GM12801 (cell line): Measurements from ENCODE around the gene PLCH1.

ENCODE experiments used
- CTCF ChIP-seq: IDR thresholded peaks from one replicate; pipeline ENCODE4 v1.5.1; 2011; ENCODE audit warnings: control low read depth; ENCODE audit not compliant: insufficient read length; ENCODE audit errors: extremely low read depth

PLCH1 gene

GRCh38 chr3:155496206-155496605, 248.7 kb downstream of the PLCH1 start:
- no peak for TF ChIP-seq CTCF

GRCh38 chr3:155495387-155495786, 249.5 kb downstream of the PLCH1 start:
- TF ChIP-seq CTCF, result no peak

- TF ChIP-seq CTCF, result no peak
These were observed 250.5 kb downstream of the PLCH1 start for GRCh38 chr3:155494332-155494731.

- TF ChIP-seq CTCF, result no peak
These were observed 252.0 kb downstream of the PLCH1 start for GRCh38 chr3:155492841-155493240.

GRCh38 chr3:155491696-155492095, 253.2 kb downstream of the PLCH1 start:
- no peak for TF ChIP-seq CTCF

GRCh38 chr3:155488671-155489070, 256.2 kb downstream of the PLCH1 start:
- TF ChIP-seq CTCF, result no peak

- no peak for TF ChIP-seq CTCF
These were observed 259.0 kb downstream of the PLCH1 start for GRCh38 chr3:155485897-155486296.

DNA sequence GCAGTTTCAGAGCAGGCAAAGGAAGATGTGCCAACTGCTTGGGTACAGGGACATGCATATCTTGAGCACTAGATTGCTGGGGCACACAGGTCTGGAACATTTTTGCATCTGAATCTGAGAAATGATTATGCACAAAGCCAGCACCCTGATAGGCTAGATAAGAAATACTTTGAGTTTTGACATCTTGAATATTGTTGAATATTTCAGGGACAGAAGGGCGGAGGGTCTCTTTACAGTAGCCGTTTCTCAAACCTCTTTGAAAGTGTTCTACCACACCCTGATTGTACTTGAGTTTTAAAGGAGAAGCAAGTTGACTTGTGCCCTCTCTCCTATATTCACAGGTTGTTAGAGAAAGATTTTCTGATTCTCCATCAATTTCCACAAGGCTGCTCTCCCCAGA, 263.3 kb downstream of the PLCH1 start:
- no peak for TF ChIP-seq CTCF
